GM19372 (cell line): ENCODE measurements around the gene FBXL17.
"Not testable (repeated sequence)": the region's sequence is repeated elsewhere in the genome, so short reads cannot be mapped to it uniquely, and the experiment has no call there.

Experiments used
- ATAC-seq: cut with Tn5 transposase; IDR thresholded peaks from one replicate; pipeline ENCODE4 v1.9.1; 2021; ENCODE audit warnings: mild to moderate bottlenecking, low read depth, moderate library complexity; ENCODE audit not compliant: unreplicated experiment

FBXL17 gene

DNA sequence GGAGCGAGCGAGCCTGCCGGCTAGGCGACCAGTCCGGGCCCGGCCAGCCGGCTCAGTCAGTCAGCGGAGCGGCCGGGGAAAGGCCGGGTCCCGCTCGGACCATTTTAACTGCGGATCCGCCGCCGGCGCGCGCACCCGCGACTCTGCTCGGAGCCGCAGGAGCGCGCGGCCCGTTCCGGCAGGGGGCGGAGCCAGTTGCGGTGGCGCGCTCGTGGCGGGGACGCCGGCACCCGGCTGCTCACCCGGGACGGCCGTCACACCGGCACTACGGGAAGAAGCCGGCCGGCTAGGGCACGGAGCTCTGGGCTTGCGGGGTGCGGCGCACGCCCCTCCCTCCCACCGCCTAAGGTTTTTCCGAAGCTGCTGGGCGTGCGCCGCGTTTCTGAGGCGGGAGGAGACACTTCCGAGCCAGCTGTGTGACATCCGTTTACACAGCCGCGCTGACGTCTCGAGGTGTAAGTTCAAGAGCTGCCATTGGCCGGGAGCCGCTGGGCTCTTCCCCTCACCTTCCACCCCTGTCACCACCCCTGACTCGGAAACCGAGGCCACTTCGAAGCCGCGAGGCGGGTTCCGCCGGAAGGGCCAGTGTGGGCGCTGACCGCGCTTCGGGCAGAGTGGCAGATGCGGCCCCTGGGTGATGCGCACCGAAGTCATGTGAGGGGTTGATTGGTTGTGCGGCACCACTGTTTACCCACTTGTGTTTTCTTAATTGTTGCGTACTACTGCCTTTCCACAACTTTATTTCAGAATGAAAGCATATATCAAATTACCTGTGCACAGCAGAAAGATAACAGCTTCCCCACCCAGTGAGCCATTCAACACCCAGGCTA, at the start of gene FBXL17:
Gene FBXL17, minus strand, starts transcription at position 145 of the 830 bp plus-strand sequence.
- peak; percentile 64 for ATAC-seq

DNA sequence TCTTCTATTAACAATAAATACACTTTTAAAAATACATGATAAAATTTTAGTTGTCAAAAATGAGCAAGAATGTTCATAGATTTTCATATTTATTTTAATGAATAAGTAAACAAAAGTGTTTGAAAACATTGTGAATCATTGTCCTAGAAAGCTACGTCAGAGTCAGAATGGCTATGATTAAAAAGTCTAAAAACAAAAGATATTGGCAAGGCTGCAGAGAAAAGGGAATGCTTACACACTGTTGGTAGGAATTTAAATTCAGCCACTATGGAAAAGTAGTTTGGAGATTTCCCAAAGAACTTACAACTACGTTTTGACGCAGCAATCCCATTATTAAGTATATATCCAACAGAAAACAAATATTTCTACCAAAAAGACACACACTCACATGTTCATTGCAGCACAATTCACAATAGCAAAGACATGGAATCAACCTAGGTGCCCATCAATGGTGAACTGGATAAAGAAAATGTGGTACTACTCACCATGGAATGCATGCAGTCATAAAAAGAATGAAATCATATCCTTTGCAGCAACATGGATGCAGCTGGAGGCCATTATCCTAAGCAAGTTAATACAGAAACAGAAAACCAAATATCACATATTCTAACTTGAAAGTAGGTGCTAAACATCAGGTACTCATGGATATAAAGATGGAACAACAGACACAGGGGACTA, 49.2 kb upstream of the FBXL17 start:
- ATAC-seq, result no peak

DNA sequence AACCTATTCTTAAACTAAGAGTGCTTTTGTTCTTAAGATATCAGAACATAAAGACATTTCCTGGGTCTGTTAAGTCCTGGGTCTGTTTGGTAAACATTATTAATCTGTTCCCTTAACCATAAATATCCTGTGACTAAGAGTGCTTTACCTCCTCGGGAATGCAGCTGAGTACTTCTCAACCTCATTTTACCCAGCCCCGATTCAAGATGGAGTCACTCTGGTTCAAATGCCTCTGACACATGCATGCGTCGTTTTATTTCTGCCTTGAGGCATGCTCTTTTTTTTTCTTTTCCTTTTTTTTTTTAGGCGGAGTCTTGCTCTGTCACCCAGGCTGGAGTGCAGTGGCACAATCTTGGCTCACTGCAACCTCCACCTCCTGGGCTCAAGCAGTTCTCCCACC, 39.8 kb upstream of the FBXL17 start:
- no peak for ATAC-seq

DNA sequence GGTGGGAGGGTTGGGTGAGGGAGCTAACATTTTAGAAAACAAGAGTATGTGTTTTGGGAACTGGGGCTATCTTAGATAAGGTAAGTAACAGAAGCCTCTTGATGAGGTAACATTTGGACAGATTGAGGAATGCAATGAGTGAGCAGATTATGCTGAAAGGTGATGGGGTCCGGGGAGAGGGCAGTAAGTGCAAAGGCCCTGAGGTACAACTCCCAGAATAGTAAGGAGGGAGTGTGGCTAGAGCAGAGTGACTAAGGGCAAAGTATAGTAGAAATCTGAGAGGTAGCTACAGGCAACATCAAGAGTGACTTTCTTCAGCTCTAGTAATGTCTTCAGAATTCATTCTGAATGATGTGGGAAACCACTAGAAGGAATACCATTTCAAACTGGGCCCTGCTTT, 38.9 kb upstream of the FBXL17 start:
- no peak for ATAC-seq

DNA sequence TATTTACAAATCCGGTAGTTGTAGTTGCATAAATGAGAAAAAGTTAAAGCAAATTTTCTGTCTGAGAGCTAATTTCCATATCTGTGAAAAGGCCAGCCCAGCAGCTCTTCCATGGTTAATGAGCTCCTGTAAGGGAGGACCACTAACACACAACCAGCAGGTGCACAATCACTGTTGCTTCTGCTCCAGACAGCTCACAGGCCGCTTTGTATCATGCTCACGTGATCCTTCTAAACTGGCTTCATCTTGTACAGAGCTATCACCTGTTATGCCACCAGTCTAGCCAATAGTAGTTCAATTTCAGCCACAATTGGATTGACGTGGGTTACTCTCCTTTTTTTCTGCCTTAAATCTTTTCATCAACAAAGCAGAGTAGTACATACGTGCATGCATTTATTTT, 38.3 kb upstream of the FBXL17 start:
- ATAC-seq, result no peak

DNA sequence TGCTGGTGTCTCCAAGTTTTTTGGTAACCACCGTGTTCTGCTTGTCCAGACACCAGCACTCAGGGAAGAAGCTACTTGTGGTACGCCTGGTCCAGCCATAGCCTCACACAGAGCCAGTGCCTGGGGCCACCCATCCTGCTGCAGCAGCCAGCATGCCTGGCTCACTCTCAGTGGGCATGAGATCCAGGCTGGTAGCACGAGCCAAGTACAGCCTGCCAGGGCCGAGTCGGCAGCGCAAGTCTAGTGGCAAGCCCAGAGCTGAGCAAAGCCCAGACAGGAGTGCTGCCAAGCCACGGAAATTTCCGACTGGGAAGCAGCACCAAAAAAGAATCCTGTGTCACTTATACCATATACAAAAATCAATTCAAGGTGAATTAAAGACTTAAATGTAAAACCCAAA, 36.3 kb upstream of the FBXL17 start:
- ATAC-seq, result no peak

DNA sequence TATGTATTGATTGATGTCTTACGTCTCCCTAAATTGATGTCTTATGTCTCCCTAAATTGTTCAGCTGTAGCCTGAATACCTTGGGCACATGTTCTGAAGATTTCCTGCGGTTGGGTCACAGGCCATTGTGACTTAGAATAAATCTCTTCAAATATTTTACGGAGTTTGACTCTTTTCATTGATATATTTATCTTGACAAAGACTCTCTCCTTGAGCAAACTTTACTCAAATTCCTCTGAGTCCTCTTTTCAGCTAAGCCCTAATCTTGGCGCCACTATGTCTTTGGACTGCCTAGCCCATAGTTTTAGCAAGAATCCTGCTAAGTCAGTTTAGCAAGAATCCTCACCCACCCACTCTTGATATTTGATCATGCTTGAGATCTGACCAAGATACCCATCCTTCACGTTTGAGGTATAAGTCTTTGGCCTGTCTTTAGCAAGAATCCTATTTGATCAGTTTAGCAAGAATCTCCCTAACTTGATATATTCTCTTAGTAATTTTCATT, 35.3 kb upstream of the FBXL17 start:
- ATAC-seq, result no peak

DNA sequence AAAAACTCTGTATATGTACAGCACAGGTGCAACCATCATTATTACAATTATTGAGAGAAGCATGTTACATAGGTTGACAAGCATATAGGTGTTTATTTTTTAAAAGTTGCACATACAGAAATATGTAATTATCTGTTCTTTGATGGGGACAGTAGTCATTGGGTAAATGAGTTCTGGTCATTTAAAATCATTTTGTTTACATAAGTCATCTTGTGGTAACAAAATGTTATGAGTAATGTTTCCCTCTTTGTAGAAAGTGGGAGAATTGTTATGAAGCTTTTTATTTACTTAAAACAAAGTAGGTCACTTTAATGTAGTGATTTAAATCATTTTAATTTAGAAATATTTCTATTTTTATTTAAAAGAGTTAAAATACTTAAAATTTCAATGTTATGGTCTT, 33.8 kb upstream of the FBXL17 start:
- no peak for ATAC-seq

DNA sequence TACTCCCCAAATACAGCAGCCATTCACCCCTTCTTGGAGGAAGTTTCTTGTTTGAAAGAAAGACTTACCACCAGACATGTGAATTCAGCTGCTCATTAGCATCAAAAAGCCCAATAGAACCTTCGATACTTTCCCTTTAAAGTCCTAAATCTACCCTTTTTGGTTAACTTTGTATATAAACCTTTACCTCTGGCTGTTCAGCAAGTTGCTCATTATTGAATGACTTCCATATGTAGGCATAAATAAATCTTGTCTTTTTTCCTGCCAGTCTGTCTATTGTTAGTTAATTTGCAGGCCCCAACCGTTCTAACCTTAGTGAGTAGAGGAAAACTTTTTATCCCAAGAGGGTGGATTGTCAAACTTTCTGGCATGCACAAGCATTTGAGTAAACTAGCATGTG, 27.9 kb upstream of the FBXL17 start:
- ATAC-seq, result no peak

DNA sequence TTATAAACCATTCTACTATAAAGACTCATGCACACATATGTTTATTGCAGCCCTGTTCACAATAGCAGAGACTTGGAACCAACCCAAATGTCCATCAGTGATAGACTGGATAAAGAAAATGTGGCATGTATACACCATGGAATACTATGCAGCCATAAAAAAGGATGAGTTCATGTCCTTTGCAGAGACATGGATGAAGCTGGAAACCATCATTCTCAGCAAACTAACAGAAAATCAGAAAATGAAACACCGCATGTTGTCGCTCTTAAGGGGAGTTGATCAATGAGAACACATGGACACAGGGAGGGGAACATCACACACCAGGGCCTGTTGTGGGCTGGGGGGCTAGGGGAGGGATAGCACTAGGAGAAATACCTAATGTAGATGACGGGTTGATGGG, 23.3 kb upstream of the FBXL17 start:
- not testable (repeated sequence) for ATAC-seq

DNA sequence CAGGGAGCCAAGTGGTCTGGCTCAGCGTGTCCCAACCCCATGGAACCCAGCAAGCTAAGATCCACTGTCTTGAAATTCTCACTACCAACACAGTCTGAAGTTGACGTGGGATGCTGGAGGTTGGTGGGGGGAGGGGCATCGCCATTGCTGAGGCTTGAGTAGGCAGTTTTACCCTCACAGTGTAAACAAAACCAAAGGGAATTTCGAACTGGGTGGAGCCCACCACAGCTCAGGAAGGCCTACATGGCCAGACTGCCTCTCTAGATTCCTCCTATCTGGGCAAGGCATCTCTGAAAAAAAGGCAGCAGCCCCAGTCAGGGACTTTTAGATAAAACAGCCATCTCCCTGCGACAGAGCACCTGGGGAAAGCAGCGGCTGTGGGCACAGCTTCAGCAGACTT, 17.1 kb upstream of the FBXL17 start:
- no peak for ATAC-seq

DNA sequence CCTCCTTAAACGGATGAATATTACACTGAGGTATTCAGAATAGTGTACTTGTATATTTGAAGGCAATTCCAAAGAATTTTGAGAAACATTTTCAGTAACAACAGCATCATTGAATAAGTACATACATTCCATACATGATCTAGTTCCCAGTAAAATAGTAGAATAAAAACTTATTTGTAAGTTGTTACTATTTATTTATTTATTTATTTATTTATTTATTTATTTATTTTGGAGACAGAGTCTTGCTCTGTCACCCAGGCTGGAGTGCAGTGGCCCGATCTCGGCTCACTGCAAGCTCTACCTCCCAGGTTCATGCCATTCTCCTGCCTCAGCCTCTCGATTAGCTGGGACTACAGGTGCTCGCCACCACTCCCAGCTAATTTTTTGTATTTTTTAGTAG, 14.9 kb upstream of the FBXL17 start:
- not testable (repeated sequence) for ATAC-seq

DNA sequence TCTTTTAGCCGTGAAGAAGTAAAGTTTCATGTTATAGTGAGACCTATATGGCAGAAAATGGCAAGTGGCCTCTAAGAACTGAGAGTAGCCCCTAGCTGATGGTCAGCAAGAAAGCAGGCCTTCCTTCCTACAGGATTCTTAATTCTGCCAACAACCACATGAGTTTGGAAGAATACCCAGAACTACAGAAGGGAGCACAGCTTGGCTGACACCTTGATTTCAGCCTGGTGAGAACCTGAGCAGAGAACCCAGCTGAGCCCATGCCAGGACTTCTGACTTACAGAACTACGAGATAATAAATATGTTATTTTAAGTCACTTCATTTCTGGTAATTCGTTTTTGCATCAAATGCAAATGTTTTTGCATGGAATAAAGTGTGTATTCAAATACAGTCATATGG, 5.9 kb upstream of the FBXL17 start:
- no peak for ATAC-seq

DNA sequence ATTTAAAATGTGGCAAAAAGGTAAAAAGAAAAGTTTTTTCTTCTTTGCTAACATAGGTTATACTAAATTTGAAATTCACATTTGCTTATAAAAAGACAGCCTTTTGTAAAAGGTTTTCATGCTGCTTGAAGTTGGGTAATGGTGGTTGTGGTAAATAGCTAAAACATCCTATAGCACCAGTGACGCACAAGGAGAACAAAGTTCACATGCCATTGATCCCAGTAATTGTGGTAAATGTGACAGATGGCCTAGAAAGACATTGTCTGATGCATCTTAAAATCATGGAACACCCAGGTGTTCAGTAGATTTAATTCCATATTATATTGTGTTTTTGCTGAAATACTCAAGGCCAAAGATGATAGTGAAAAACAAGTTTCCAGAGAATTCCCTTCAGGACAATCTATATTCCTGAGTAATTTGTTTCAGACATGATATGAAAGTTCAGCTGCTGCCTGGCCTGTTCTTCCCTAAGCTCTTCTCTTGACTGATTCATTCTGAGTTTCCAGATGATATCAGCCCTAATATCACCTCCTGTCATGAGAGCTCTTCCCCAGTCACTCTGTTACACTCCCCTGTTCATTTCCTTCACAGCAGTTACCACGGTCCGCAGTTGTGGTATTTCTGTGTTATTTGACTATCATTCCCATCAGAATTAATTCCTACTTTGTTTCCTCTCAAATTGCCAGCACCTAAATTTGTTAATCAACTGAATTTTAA, 4.6 kb upstream of the FBXL17 start:
- ATAC-seq, result no peak

DNA sequence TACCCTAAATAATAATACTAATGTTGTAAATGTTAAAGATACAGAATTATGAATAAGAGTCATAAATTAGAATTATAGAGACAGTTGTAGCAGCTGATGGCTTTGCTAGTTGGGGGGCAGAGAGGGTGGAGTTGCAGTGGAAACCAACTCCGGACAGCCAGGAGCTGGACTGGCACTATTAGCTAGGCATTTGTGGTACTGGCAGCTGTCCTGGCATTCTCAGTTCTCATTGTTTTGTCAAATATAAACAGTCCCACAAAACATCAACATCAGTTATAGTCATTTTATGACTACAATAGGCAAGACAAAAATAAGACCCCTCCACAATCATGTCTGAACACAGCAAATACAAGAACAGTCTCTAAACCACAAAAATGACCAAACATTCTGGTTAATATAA, 2.8 kb upstream of the FBXL17 start:
- ATAC-seq, result no peak

DNA sequence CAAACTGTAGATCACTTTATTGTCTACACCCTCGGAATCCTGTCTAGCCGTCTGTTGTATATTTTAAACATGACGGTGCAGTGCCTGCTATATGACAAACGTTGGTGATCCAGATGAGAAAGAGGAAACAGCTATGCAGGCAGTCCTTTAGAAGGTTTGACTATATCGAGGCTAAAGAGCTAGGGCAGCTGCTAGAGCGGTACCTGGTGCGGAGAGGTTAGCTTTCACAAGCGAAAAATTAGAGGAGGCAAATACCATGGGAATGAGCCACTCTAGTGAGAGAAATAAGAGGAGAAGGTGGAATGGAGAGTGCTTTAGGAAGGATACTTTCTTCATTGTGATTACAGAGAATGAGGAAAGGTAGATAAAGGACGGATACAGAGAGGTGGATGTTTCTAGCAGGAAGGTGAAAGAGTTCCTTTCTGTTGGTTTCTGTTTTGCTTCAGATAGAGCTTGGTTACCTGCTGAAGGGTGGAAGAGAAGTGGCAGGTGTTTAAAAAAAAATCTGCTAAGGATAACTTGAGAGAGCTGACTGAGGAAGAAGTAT, 959 bp upstream of the FBXL17 start:
- peak; percentile 3 for ATAC-seq

DNA sequence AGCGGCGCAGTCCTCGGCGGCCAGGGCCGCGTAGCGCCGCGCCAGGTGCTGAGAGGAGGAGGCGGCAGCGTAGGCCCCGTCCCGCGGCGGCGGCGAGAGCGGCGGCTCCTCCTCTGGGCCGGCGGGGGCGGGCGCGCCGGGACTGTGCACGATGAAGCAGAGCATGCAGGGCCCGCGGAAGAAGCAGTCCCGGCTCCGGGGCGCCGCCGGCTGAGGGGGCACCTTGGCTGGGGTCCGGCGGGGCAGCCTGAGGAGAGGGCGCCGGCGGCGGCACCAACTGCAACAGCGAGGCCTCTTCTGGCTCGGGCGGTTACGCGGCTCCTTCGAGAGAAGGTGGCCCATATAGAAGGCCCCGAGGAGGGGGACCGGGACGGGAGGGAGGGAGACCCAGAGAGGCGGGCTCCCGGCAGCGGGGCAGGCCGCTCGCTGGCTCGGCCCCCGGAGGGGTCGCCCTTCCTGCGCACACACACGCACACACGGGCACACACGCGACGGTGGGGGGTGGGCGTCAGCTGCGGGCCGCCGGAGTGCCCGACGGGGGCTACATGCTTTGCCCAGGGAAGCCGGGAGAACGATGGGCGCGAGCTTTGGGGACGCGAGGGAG, 446 bp downstream of the FBXL17 start:
- ATAC-seq, result peak; percentile 42

DNA sequence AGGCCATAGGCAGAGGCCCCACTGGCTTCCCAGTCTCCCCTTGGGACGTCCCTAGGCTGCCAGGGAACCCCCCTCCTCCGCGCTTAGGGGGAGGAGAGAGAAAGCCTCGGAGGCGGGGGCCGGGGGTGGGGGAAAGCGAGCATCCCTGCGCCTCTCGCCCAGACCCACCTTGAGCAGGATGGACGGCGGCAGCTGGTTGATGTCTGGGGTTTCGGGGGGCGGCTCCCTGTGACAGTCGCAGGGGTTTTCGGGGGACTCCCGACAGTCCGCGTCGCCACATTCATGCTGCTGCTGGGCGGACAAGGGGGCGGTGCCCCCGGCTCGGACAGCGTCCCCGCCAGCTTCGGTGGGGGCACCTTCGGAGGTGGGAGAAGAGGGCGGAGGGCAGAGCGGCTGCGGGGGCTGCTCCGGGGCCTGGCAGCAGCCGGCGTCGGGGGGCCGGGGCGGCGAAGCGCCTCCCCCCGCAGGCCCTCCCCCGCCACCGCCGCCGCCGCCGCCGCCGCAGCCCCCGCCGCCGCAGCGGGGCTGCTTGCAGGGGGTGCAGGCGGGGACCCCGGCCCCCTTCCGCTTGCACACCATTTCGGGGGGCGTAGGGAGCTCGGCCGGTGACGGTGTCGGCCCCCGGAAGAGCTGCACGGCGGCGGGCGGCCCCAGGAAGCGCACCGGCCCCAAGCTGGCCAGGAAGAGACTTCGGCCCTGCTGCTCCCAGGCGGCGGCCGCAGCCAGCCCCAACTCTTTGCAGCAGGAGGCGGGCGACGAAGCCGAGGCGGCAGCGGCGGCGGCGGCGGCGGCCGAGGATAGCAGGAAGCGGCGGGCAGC, 1.2 kb downstream of the FBXL17 start:
- peak; percentile 28 for ATAC-seq

DNA sequence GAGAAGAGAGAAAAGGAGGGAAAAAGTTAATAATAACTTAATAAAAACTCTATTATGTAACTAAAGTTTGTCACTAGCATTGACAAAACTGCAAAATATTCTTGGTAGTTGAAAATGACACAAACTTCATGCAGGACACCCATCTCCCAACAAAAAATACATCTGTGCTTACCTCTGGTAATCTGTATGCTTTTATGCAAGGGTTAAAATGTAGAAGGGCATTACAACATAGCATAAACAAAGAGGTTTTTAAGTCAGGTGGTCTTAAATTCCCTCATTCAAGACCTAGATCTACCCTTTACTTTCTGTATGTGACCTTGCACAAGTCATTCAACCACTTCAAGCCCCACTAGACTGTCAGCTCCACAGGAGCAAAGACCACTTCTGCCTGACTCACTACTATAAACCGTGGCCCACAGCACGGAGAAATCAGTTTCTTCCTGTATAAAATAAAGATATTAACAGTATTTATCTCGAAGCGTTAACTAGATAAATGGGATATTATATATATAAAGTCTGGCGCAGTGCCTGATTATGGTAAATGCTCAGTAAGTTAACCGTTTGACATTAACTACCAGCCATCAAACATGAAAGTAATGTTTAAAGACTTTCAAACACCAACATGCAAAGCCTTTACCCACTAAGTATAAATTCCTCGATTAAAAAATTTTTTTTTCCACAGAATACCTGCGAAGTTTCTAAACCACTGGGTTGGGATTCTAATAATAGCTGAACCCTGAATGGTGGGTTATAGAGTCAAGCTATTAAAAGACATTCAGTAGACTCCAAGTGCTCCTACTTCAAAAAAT, 2.0 kb downstream of the FBXL17 start:
- ATAC-seq, result no peak
